Left lung (tissue), 10 donors: Measurements from ENCODE around the gene PON3. TPM values are rescaled to one million over a fixed set of nuclear protein-coding genes. Genes with fewer than 3 reads are reported as not detected.

Source experiments
- ATAC-seq: fragments of 200-7000 bp; cut with Tn5 transposase; one replicate; pipeline ENCODE4 v1.9.1; 2020; ENCODE audit warnings: moderate library complexity
- DNase-seq, 4 donors: peaks; one replicate each; pipeline ENCODE4 v3.0.0-alpha.2; 2013 to 2020
- H3K27ac ChIP-seq, 2 donors: fragments of 200-600 bp; sonication (generic) in 1 of 2; one replicate each; pipeline versions ENCODE4 v1.5.0 to v1.8.0; 2020 to 2021
- H3K27me3 ChIP-seq, 2 donors: fragments of 200-600 bp; sonication (generic) in 1 of 2; one replicate each; pipeline versions ENCODE4 v1.5.0 to v1.8.0; 2020 to 2021
- H3K36me3 ChIP-seq, 2 donors: fragments of 200-600 bp; sonication (generic) in 1 of 2; one replicate each; pipeline versions ENCODE4 v1.5.0 to v1.8.0; 2020 to 2021
- H3K4me1 ChIP-seq, 2 donors: fragments of 200-600 bp; one replicate each; pipeline ENCODE4 v1.8.0; 2021
- H3K4me3 ChIP-seq, 2 donors: fragments of 200-600 bp; sonication (generic) in 1 of 2; one replicate each; pipeline versions ENCODE4 v1.5.0 to v1.8.0; 2020 to 2021; ENCODE audit warnings: mild to moderate bottlenecking in 1 of 2
- H3K9me3 ChIP-seq, 2 donors: fragments of 200-600 bp; sonication (generic) in 1 of 2; one replicate each; pipeline versions ENCODE4 v1.5.0 to v1.8.0; 2020 to 2021
- CTCF ChIP-seq, 2 donors: fragments of 200-600 bp; sonication (generic) in 1 of 2; IDR thresholded peaks; one replicate each; pipeline versions ENCODE4 v1.5.0 to v1.8.0; 2021; ENCODE audit warnings: antibody characterized with exemption in 2 of 2
- intact Hi-C, 2 donors: fragments of 100-400 bp; cut with DNase I; formaldehyde crosslinking; loops; one replicate each; pipeline versions ENCODE4 v1.11.2 to v1.14.2; 2022
- polyA plus RNA-seq, 6 donors: library from polyadenylated mRNA; unstranded; fragments of 120-200 nt; gene quantifications; one replicate each; pipeline ENCODE4 v1.2.1, GENCODE V29; 2013; ENCODE audit not compliant: insufficient read length in 6 of 6
- total RNA-seq, 2 donors: library from RNA; stranded (reverse); fragmentation: NEBNext Ultra II Directional; extraction: Animal tissue kit (Norgen Biotek cat#: 25700); gene quantifications; one replicate each; pipeline ENCODE4 v1.2.1, GENCODE V29; 2021
- donor health status: DM: no; HTN: yes; CAD: no.
- donor health status: DM: no; HTN: no; CAD: no.

Gene PON3
- total and polyA plus RNA-seq, 8 donors: 13.5 to 49.3 (median 16.5) TPM

- Histone ChIP-seq H3K36me3 (peaks cover 0 to 48% of the 10 kb centered on the region in 2 donors), H3K4me3 (no peak overlapping the region), H3K27me3 (no peaks in the 10 kb centered on the region), H3K9me3 (no peaks in the 10 kb centered on the region), H3K27ac (no peak overlapping the region), H3K4me1 (no peaks in the 10 kb centered on the region)
- ATAC-seq: no peak
- DNase-seq: no peak
- no peak for TF ChIP-seq CTCF (IDR thresholded peaks at IDR 0.05)
- intact Hi-C loops: no loop called here
Observed at GRCh38 chr7:95405208-95405607, 9.0 kb upstream of the PON3 start.

- Histone ChIP-seq H3K4me3 (no peak overlapping the region), H3K27ac (peak overlapping the region; percentile 14 to 18), H3K36me3 (peaks cover 0 to 42% of the 10 kb centered on the region in 2 donors), H3K9me3 (no peaks in the 10 kb centered on the region), H3K27me3 (no peaks in the 10 kb centered on the region), H3K4me1 (no peaks in the 10 kb centered on the region)
- TF ChIP-seq CTCF (IDR thresholded peaks at IDR 0.05): no peak
- intact Hi-C loops: no loop called here
- DNase-seq (peak in 3 of 4 donors; percentile 23 to 46 (median 34)), ATAC-seq (peak; percentile 40)
Observed at GRCh38 chr7:95404316-95404865, 8.2 kb upstream of the PON3 start.

GRCh38 chr7:95398155-95398940 is 2.2 kb upstream of the PON3 start:
- H3K27ac ChIP-seq: no peak overlapping the region
- H3K4me3 ChIP-seq: peak overlapping the region; percentile 40 to 44
- DNase-seq (no peak), ATAC-seq (peak; percentile 32)
- intact Hi-C loops: no loop called here
- H3K4me1 ChIP-seq: peaks cover 0 to 3% of the 10 kb centered on the region in 2 donors
- H3K36me3 ChIP-seq: no peaks in the 10 kb centered on the region
- peaks cover 0 to 29% of the 10 kb centered on the region in 2 donors for H3K27me3 ChIP-seq
- no peak for TF ChIP-seq CTCF (IDR thresholded peaks at IDR 0.05)
- no peaks in the 10 kb centered on the region for H3K9me3 ChIP-seq

- H3K27me3 ChIP-seq: peaks cover 0 to 29% of the 10 kb centered on the region in 2 donors
- TF ChIP-seq CTCF (IDR thresholded peaks at IDR 0.05): no peak
- peaks cover 0 to 3% of the 10 kb centered on the region in 2 donors for H3K4me1 ChIP-seq
- peak overlapping the region in 1 of 2 donors; percentile 73 for H3K27ac ChIP-seq
- peak; percentile 18 for ATAC-seq
- no peak for DNase-seq
- no peaks in the 10 kb centered on the region for H3K9me3 ChIP-seq
- peak overlapping the region; percentile 40 to 44 for H3K4me3 ChIP-seq
- intact Hi-C loops: no loop called here
- no peaks in the 10 kb centered on the region for H3K36me3 ChIP-seq
Observed at GRCh38 chr7:95397381-95397780, 1.2 kb upstream of the PON3 start.

GRCh38 chr7:95395755-95396135 is 430 bp downstream of the PON3 start:
- TF ChIP-seq CTCF (IDR thresholded peaks at IDR 0.05): no peak
- DNase-seq: no peak
- Histone ChIP-seq H3K27me3 (peaks cover 0 to 29% of the 10 kb centered on the region in 2 donors), H3K36me3 (no peaks in the 10 kb centered on the region), H3K27ac (peak overlapping the region; percentile 41 to 73), H3K4me1 (peaks cover 0 to 3% of the 10 kb centered on the region in 2 donors), H3K4me3 (peak overlapping the region; percentile 40 to 44), H3K9me3 (no peaks in the 10 kb centered on the region)
- intact Hi-C loops: no loop called here
- ATAC-seq: peak; percentile 4
